ENCODE results near the gene DDX11. TPM values are rescaled to one million over a fixed set of nuclear protein-coding genes. Genes with fewer than 3 reads are reported as not detected.
"Not testable (repeated sequence)": the region's sequence is repeated elsewhere in the genome, so short reads cannot be mapped to it uniquely, and the experiment has no call there.

Gene DDX11
- total RNA-seq, 1 experiment from 2014 or later, result 53.8 TPM

DNA sequence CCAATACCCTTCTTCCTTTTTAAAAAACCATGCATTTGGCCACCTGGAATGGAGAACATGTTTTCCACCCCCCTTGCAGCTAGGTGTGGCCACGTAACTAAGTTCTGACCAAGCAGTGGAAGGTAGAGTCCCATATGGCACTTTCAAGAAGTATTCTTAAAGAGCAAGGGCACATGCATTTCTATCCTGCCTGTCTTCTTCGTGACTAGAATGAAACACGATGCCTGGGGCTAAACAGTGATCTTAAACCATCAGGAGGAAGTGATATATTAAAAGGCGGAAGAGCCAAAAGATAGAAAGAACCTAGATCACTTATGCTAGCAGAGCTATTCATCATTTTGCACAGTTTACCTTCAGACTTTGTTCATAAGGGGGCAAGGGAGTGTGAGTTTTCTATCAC, 16.0 kb upstream of the DDX11 start:
- intact Hi-C loops (cut with micrococcal nuclease), result no loop called here
- H3K9me2 ChIP-seq (replicated peaks; ENCODE audit: low read length), result no peaks in the 10 kb centered on the region
- POLR2A ChIA-PET (ENCODE audit: unreplicated experiment), result no interaction called here

DNA sequence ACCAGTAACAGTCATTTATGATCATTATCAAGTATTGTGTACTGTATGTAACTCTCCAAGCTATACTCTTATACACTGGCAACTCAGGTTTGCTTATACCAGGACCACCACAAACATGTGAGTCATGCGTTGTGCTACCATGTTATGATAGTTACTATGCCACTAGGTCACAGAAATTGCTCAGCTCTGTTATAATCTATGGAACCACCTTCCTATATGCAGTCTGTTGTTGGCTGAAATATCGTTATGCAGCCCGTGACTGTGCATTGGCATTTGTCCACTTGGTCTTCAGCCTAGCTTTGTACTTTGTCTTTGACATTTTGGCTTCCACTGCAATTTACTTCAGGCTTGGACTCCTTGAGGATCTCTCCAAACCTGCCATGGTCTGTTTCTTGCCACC, 7.5 kb upstream of the DDX11 start:
- CTCF ChIA-PET; H3K9me3 ChIP-seq (ENCODE audit: low read length); H3K9me2 ChIP-seq (replicated peaks; ENCODE audit: low read length); H3K4me2 ChIP-seq (ENCODE audit: low read length); H2AFZ ChIP-seq (ENCODE audit: low read length); BruUV-seq (replicated peaks); H3K27ac ChIP-seq (ENCODE audit: low read length); H3K4me1 ChIP-seq (ENCODE audit: insufficient read depth, low read length); intact Hi-C loops (cut with micrococcal nuclease); H3K79me2 ChIP-seq (ENCODE audit: low read length); H3F3A ChIP-seq (ENCODE audit: low read length, unreplicated experiment); H3K4me3 ChIP-seq (ENCODE audit: low read length); H3K27me3 ChIP-seq (ENCODE audit: low read length); POLR2A ChIA-PET (ENCODE audit: unreplicated experiment); H3K9ac ChIP-seq (ENCODE audit: low read length); H3K36me3 ChIP-seq (ENCODE audit: low read depth, low read length); H4K20me1 ChIP-seq (ENCODE audit: low read length): not testable (repeated sequence)
- peak; percentile 31 for DNase-seq
- peak; percentile 40; the same call in 1 of the 2 replicates for ATAC-seq

More for the DNA sequence above, 16.0 kb upstream of the DDX11 start:
- Histone ChIP-seq H3K9me3 (ENCODE audit: low read length) (no peaks in the 10 kb centered on the region), H2AFZ (ENCODE audit: low read length) (no peak overlapping the region), H3K27me3 (ENCODE audit: low read length) (no peaks in the 10 kb centered on the region), H3K4me3 (ENCODE audit: low read length) (no peak overlapping the region), H3K79me2 (ENCODE audit: low read length) (no peaks in the 10 kb centered on the region), H3K9ac (ENCODE audit: low read length) (no peak overlapping the region), H3F3A (ENCODE audit: low read length, unreplicated experiment) (no peaks in the 10 kb centered on the region), H3K27ac (ENCODE audit: low read length) (no peak overlapping the region), H4K20me1 (ENCODE audit: low read length) (no peaks in the 10 kb centered on the region), H3K4me2 (ENCODE audit: low read length) (no peak overlapping the region), H3K4me1 (ENCODE audit: insufficient read depth, low read length) (peaks cover 10% of the 10 kb centered on the region), H3K36me3 (ENCODE audit: low read depth, low read length) (no peaks in the 10 kb centered on the region)
- no peak for TF ChIP-seq EZH2phosphoT487 (IDR thresholded peaks at IDR 0.05; ENCODE audit: borderline replicate concordance, low read length)
- no peak for TF ChIP-seq EZH2 (IDR thresholded peaks at IDR 0.05; ENCODE audit: low read length, unreplicated experiment)
- TF ChIP-seq, protein P1, sequence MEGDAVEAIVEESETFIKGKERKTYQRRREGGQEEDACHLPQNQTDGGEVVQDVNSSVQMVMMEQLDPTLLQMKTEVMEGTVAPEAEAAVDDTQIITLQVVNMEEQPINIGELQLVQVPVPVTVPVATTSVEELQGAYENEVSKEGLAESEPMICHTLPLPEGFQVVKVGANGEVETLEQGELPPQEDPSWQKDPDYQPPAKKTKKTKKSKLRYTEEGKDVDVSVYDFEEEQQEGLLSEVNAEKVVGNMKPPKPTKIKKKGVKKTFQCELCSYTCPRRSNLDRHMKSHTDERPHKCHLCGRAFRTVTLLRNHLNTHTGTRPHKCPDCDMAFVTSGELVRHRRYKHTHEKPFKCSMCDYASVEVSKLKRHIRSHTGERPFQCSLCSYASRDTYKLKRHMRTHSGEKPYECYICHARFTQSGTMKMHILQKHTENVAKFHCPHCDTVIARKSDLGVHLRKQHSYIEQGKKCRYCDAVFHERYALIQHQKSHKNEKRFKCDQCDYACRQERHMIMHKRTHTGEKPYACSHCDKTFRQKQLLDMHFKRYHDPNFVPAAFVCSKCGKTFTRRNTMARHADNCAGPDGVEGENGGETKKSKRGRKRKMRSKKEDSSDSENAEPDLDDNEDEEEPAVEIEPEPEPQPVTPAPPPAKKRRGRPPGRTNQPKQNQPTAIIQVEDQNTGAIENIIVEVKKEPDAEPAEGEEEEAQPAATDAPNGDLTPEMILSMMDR (conservative IDR thresholded peaks at IDR 0.05; ENCODE audit: low read depth, low read length), result no peak
- CTCF ChIA-PET, result no interaction called here
- DNase-seq (no peak), ATAC-seq (no peak)
- BruUV-seq (replicated peaks), result no TSS peak

DNA sequence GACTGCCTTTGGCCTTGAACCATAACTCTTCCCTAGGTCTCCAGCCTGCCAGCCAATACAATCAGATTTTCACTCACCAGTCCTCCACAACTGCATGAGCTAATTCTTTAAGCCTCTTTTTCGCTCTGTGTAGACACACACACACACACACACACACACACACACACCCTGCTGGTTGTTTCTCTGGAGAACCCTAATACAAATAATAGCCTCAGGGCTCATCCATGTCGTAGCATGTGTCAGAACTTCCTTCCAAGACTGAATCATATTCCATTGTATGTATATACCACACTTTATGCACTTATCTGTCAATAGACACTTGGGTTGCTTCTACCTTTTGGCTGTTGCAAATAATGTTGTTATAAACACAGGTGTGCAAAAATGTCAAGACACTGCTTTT, 6.0 kb upstream of the DDX11 start:
- DNase-seq (peak; percentile 57), ATAC-seq (peak; percentile 67)
- H3K27ac ChIP-seq (ENCODE audit: low read length); H3K36me3 ChIP-seq (ENCODE audit: low read depth, low read length); H3K4me3 ChIP-seq (ENCODE audit: low read length); H3K4me1 ChIP-seq (ENCODE audit: insufficient read depth, low read length); H2AFZ ChIP-seq (ENCODE audit: low read length); CTCF ChIA-PET; BruUV-seq (replicated peaks); H3F3A ChIP-seq (ENCODE audit: low read length, unreplicated experiment); H3K9ac ChIP-seq (ENCODE audit: low read length); H3K27me3 ChIP-seq (ENCODE audit: low read length); intact Hi-C loops (cut with micrococcal nuclease); H3K9me3 ChIP-seq (ENCODE audit: low read length); H3K4me2 ChIP-seq (ENCODE audit: low read length); H3K9me2 ChIP-seq (replicated peaks; ENCODE audit: low read length); H4K20me1 ChIP-seq (ENCODE audit: low read length); H3K79me2 ChIP-seq (ENCODE audit: low read length): not testable (repeated sequence)
- POLR2A ChIA-PET (ENCODE audit: unreplicated experiment), result interaction anchor here (0.5 kb wide), 1 partner anchor 46 kb away, joined by 3 read pairs; no protein-coding TSS in a partner anchor

DNA sequence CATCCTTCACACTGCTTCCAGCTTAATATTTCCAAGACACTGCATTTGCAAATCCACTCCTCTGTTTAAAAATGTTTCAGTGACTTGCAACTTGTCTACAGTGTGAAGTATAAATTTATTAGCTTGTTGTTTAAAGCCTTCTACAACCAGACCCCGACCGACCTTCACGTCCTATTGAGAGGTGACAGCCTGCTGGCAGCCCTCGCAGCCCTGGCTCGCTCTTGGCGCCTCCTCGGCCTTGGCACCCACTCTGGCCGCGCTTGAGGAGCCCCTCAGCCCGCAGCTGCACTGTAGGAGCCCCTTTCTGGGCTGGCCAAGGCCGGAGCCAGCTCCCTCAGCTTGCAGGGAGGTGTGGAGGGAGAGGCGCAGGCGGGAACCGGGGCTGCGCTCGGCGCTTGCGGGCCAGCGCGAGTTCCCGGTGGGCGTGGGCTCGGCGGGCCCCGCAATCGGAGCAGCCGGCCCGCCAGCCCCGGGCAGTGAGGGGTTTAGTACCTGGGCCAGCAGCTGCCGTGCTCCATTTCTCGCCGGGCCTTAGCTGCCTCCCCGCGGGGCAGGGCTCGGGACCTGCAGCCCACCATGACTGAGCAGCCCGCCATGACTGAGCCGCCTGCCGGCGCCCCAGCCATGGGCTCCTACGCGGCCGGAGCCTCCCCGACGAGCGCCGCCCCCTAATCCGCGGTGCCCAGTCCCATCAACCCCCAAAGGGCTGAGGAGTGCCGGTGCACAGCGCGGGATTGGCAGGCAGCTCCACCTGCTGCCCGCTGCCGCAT, 2.5 kb upstream of the DDX11 start:
- H3K4me1 ChIP-seq (ENCODE audit: insufficient read depth, low read length); H2AFZ ChIP-seq (ENCODE audit: low read length); H3K4me2 ChIP-seq (ENCODE audit: low read length); H3F3A ChIP-seq (ENCODE audit: low read length, unreplicated experiment); ATAC-seq; DNase-seq; BruUV-seq (replicated peaks); POLR2A ChIA-PET (ENCODE audit: unreplicated experiment); H3K9me2 ChIP-seq (replicated peaks; ENCODE audit: low read length); H4K20me1 ChIP-seq (ENCODE audit: low read length); H3K4me3 ChIP-seq (ENCODE audit: low read length); intact Hi-C loops (cut with micrococcal nuclease); CTCF ChIA-PET; H3K27ac ChIP-seq (ENCODE audit: low read length); H3K9me3 ChIP-seq (ENCODE audit: low read length); H3K9ac ChIP-seq (ENCODE audit: low read length); H3K36me3 ChIP-seq (ENCODE audit: low read depth, low read length); H3K27me3 ChIP-seq (ENCODE audit: low read length): not testable (repeated sequence)
- peaks cover 32% of the 10 kb centered on the region for H3K79me2 ChIP-seq (ENCODE audit: low read length)

DNA sequence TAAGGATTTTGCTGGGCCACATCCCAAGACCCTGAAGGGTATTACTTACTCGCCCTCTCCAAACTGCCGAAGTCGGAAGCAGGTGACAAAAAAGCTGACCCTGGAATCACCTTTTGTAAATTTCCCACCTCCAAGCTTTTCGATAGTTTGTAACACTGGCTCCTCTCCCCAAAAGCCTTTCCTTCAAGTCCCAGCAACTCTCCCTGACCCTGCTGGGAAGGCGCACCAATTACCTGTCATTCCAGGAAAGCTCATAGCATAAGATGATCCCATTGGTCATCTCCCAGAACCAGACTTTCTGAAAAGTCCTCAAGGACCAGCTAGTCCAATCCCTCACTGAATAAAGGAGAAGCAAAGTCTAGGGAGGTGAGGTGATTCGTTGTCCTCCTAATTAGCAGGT, 698 bp upstream of the DDX11 start:
- H3K27me3 ChIP-seq (ENCODE audit: low read length); H3F3A ChIP-seq (ENCODE audit: low read length, unreplicated experiment); CTCF ChIA-PET; H4K20me1 ChIP-seq (ENCODE audit: low read length); POLR2A ChIA-PET (ENCODE audit: unreplicated experiment); H3K9me3 ChIP-seq (ENCODE audit: low read length); intact Hi-C loops (cut with micrococcal nuclease); H3K36me3 ChIP-seq (ENCODE audit: low read depth, low read length); BruUV-seq (replicated peaks); H3K9me2 ChIP-seq (replicated peaks; ENCODE audit: low read length): not testable (repeated sequence)
- H3K9ac ChIP-seq (ENCODE audit: low read length), result peak overlapping the region; percentile 96
- peaks cover 47% of the 10 kb centered on the region for H3K79me2 ChIP-seq (ENCODE audit: low read length)
- ATAC-seq, result peak; percentile 39
- H3K27ac ChIP-seq (ENCODE audit: low read length), result peak overlapping the region; percentile 87
- DNase-seq, result peak; percentile 42
- peak overlapping the region; percentile 72 for H3K4me3 ChIP-seq (ENCODE audit: low read length)
- peak overlapping the region; percentile 80; the same call in 1 of the 2 replicates for H2AFZ ChIP-seq (ENCODE audit: low read length)
- H3K4me1 ChIP-seq (ENCODE audit: insufficient read depth, low read length), result peaks cover 14% of the 10 kb centered on the region
- peak overlapping the region; percentile 96 for H3K4me2 ChIP-seq (ENCODE audit: low read length)

Measured in PC-3 (cell line).